PC-9 (cell line): ENCODE results near the gene CC2D2A. TPM values are rescaled to one million over a fixed set of nuclear protein-coding genes. Genes with fewer than 3 reads are reported as not detected.

ENCODE experiments used
- BruUV-seq: library from RNA; stranded (reverse); fragments of 400-500 nt; replicated peaks from 2 replicates; lab custom pipeline; 2021; lab: Mats Ljungman, UMichigan
- CTCF ChIA-PET: fragments of 300-600 bp; sonication (Branson Sonifier 250); formaldehyde crosslinking; loops from one replicate; lab custom pipeline; 2022; ENCODE audit warnings: antibody characterized with exemption; lab: Charles Lee
- POLR2A ChIA-PET: fragments of 300-600 bp; sonication (Branson Sonifier 250); formaldehyde crosslinking; loops from one replicate; lab custom pipeline; 2022; ENCODE audit warnings: antibody characterized with exemption; ENCODE audit not compliant: unreplicated experiment; lab: Charles Lee
- DNase-seq, 2 experiments: peaks; one replicate each; pipeline versions ENCODE4 v3.0.0 to v3.0.0-alpha.2; 2015 to 2022; ENCODE audit warnings: mixed read lengths in 1 of 2
- H2AFZ ChIP-seq: fragments of 200-600 bp; sonication (generic); 2 replicates; pipeline ENCODE4 v1.8.1; 2017; ENCODE audit warnings: antibody characterized with exemption
- H3F3A ChIP-seq: fragments of 200-600 bp; sonication (generic); 2 replicates; pipeline ENCODE4 v1.8.1; 2017; ENCODE audit warnings: antibody characterized with exemption, mild to moderate bottlenecking, low read depth; ENCODE audit not compliant: insufficient read depth
- H3K27ac ChIP-seq: fragments of 200-600 bp; sonication (generic); 2 replicates; pipeline ENCODE4 v1.6.1; 2016; ENCODE audit warnings: mixed run types
- H3K27me3 ChIP-seq: fragments of 200-600 bp; sonication (generic); 2 replicates; pipeline ENCODE4 v1.6.1; 2016; ENCODE audit warnings: low read depth, mixed run types; ENCODE audit not compliant: insufficient read depth
- H3K36me3 ChIP-seq: fragments of 200-600 bp; sonication (generic); 2 replicates; pipeline ENCODE4 v1.6.1; 2016; ENCODE audit warnings: low read depth, mixed run types
- H3K4me1 ChIP-seq: fragments of 200-600 bp; sonication (generic); replicated peaks from 2 replicates; pipeline ENCODE4 v1.6.1; 2016; ENCODE audit warnings: mixed run types; ENCODE audit not compliant: insufficient read depth
- H3K4me2 ChIP-seq: fragments of 200-600 bp; sonication (generic); 2 replicates; pipeline ENCODE4 v1.6.1; 2017; ENCODE audit warnings: mixed run types
- H3K4me3 ChIP-seq: fragments of 200-600 bp; sonication (generic); 2 replicates; pipeline ENCODE4 v1.6.1; 2016; ENCODE audit warnings: mixed run types
- H3K79me2 ChIP-seq: fragments of 200-600 bp; sonication (generic); 2 replicates; pipeline ENCODE4 v1.6.1; 2017; ENCODE audit warnings: low read depth, mixed run types
- H3K9me2 ChIP-seq: fragments of 200-600 bp; sonication (generic); 2 replicates; pipeline ENCODE4 v1.8.1; 2017; ENCODE audit warnings: mild to moderate bottlenecking; ENCODE audit not compliant: insufficient read depth
- H3K9me3 ChIP-seq: fragments of 200-600 bp; sonication (generic); 2 replicates; pipeline ENCODE4 v1.8.1; 2016; ENCODE audit warnings: low read depth; ENCODE audit not compliant: insufficient read depth
- H4K20me1 ChIP-seq: fragments of 200-600 bp; sonication (generic); 2 replicates; pipeline ENCODE4 v1.8.1; 2017; ENCODE audit not compliant: insufficient read depth
- EZH2 ChIP-seq: fragments of 200-600 bp; sonication (generic); IDR thresholded peaks from 2 replicates; pipeline ENCODE4 v1.8.0; 2017; ENCODE audit warnings: antibody characterized with exemption, low read depth
- intact Hi-C: fragments of 100-400 bp; cut with micrococcal nuclease; formaldehyde crosslinking; loops from one replicate; pipeline ENCODE4 v1.10.0; 2022; ENCODE audit not compliant: unreplicated experiment
- total RNA-seq: library from RNA; stranded (reverse); gene quantifications from 2 replicates; pipeline ENCODE4 v1.2.3, GENCODE V29; 2021
- TF ChIP-seq, protein P1 (sequence below): fragments of 200-600 bp; sonication (generic); conservative IDR thresholded peaks from 2 replicates; pipeline ENCODE4 v1.6.1; 2017; ENCODE audit warnings: mixed run types, antibody characterized with exemption, mild to moderate bottlenecking, moderate library complexity

The CC2D2A gene
- total RNA-seq, 1 experiment from 2014 or later: 6.9 TPM

DNA sequence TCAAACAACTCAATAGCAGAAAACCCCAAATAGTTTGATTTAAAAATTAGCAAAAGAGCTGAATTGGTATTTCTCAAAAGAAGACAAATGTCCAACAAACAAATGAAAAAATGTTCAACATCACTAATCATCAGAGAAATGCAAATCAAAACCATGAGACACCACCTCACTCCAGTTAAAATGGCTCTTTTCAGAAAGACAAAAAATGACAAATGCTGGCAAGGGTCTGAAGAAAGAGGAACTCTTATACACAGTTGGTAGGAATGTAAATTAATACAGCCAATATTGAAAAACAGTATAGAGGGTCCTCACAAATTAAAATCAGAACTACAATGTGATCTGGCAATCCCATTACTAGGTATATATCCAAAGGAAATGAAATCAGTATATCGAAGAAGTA lies 115.1 kb downstream of the CC2D2A start:
- Histone ChIP-seq H3K4me3 (no peak overlapping the region), H3K36me3 (no peaks in the 10 kb centered on the region), H3K27me3 (no peaks in the 10 kb centered on the region), H3K79me2 (no peaks in the 10 kb centered on the region), H3K27ac (no peak overlapping the region), H3K4me1 (no peaks in the 10 kb centered on the region), H4K20me1 (no peaks in the 10 kb centered on the region), H3K4me2 (no peak overlapping the region), H3K9me2 (no peaks in the 10 kb centered on the region), H2AFZ (no peak overlapping the region), H3F3A (no peaks in the 10 kb centered on the region), H3K9me3 (no peaks in the 10 kb centered on the region)
- ChIA-PET POLR2A (no interaction called here), CTCF (no interaction called here)
- DNase-seq: no peak
- BruUV-seq: no TSS peak
- intact Hi-C loops: no loop called here
- no peak for TF ChIP-seq EZH2
- TF ChIP-seq, protein P1, sequence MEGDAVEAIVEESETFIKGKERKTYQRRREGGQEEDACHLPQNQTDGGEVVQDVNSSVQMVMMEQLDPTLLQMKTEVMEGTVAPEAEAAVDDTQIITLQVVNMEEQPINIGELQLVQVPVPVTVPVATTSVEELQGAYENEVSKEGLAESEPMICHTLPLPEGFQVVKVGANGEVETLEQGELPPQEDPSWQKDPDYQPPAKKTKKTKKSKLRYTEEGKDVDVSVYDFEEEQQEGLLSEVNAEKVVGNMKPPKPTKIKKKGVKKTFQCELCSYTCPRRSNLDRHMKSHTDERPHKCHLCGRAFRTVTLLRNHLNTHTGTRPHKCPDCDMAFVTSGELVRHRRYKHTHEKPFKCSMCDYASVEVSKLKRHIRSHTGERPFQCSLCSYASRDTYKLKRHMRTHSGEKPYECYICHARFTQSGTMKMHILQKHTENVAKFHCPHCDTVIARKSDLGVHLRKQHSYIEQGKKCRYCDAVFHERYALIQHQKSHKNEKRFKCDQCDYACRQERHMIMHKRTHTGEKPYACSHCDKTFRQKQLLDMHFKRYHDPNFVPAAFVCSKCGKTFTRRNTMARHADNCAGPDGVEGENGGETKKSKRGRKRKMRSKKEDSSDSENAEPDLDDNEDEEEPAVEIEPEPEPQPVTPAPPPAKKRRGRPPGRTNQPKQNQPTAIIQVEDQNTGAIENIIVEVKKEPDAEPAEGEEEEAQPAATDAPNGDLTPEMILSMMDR: no peak

DNA sequence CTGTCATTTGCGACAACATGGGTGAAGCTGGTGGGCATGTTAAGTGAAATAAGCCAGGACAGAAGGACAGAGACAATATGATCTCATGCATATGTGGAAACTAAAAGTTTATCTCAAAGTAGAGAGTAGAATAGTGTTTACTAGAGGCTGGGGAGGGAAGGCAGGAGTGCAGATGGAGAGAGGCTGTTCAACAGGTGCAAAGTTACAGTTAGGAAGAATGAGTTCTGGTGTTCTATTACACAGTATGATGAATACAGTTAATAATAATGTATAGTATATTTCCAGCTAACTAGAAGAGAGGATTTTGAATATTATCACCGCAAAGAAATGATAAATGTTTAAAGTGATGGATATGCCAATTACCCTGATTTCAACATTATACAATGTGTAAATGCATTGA lies 115.6 kb downstream of the CC2D2A start:
- Histone ChIP-seq H3K9me3 (no peaks in the 10 kb centered on the region), H3K4me2 (no peak overlapping the region), H3K4me3 (no peak overlapping the region), H3K27me3 (no peaks in the 10 kb centered on the region), H2AFZ (no peak overlapping the region), H3F3A (no peaks in the 10 kb centered on the region), H3K79me2 (no peaks in the 10 kb centered on the region), H3K36me3 (no peaks in the 10 kb centered on the region), H3K9me2 (no peaks in the 10 kb centered on the region), H3K4me1 (no peaks in the 10 kb centered on the region), H3K27ac (no peak overlapping the region), H4K20me1 (no peaks in the 10 kb centered on the region)
- CTCF ChIA-PET: interaction anchor here (0.5 kb wide), 1 partner anchor 90 kb away, joined by 5 read pairs; no protein-coding TSS in a partner anchor
- intact Hi-C loops: no loop called here
- DNase-seq: no peak
- BruUV-seq: no TSS peak
- POLR2A ChIA-PET: no interaction called here
- TF ChIP-seq, protein P1: no peak
- TF ChIP-seq EZH2: no peak

DNA sequence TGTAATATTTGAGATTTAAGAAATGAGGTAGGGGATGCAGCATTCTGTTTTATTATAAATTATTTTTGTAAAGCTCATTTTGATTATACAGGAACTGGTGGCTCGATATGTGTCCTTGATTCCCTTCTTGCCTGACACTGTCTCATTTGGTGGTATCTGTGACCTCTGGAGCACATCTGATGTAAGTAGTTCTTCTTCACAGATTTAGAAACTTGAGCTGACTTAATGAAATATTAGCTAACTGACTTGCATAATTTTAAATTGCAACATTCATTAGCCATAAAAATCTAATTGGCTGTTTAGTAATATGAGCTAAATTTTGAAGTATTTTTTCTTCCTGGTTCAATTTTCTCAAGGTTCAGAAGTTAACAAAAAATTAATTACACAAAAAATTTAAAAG lies 116.4 kb downstream of the CC2D2A start:
- BruUV-seq: no TSS peak
- no peaks in the 10 kb centered on the region for H3K36me3 ChIP-seq
- no peaks in the 10 kb centered on the region for H4K20me1 ChIP-seq
- no peaks in the 10 kb centered on the region for H3K9me3 ChIP-seq
- DNase-seq: no peak
- H2AFZ ChIP-seq: no peak overlapping the region
- intact Hi-C loops: no loop called here
- TF ChIP-seq, protein P1: no peak
- no peak for TF ChIP-seq EZH2
- ChIA-PET CTCF (interaction anchor here (0.5 kb wide), 1 partner anchor 89 kb away, joined by 5 read pairs; no protein-coding TSS in a partner anchor), POLR2A (no interaction called here)
- H3K4me2 ChIP-seq: no peak overlapping the region
- H3K27me3 ChIP-seq: no peaks in the 10 kb centered on the region
- H3K9me2 ChIP-seq: no peaks in the 10 kb centered on the region
- H3K79me2 ChIP-seq: no peaks in the 10 kb centered on the region
- H3F3A ChIP-seq: no peaks in the 10 kb centered on the region
- no peak overlapping the region for H3K27ac ChIP-seq
- H3K4me3 ChIP-seq: no peak overlapping the region
- no peaks in the 10 kb centered on the region for H3K4me1 ChIP-seq
